Transverse colon (tissue), 4 donors: ENCODE results near the gene PELI2. TPM values are rescaled to one million over a fixed set of nuclear protein-coding genes. Genes with fewer than 3 reads are reported as not detected.
"Not testable (repeated sequence)": the region's sequence is repeated elsewhere in the genome, so short reads cannot be mapped to it uniquely, and the experiment has no call there.

Source experiments
- DNase-seq: peaks from one replicate; pipeline ENCODE4 v3.0.0-alpha.2; 2019
- H3K27ac ChIP-seq, 4 donors: fragments of 200-600 bp; sonication (generic); 2 replicates each; pipeline ENCODE4 v1.5.1; 2016 to 2018; ENCODE audit warnings: inconsistent platforms in 4 of 4
- H3K27me3 ChIP-seq: fragments of 200-600 bp; sonication (generic); 2 replicates; pipeline ENCODE4 v1.5.1; 2017; ENCODE audit warnings: inconsistent platforms
- H3K36me3 ChIP-seq, 4 donors: fragments of 200-600 bp; sonication (generic); 2 replicates each; pipeline ENCODE4 v1.5.1; 2017 to 2019; ENCODE audit warnings: inconsistent platforms in 4 of 4
- H3K4me1 ChIP-seq, 4 donors: fragments of 200-600 bp; sonication (generic); 2 replicates each; pipeline ENCODE4 v1.5.1; 2017 to 2020; ENCODE audit warnings: inconsistent platforms in 4 of 4
- H3K4me3 ChIP-seq, 4 donors: fragments of 200-600 bp; sonication (generic); 1 replicate in 1 of 4; 2 replicates in 3 of 4; pipeline versions ENCODE4 v1.5.1 to v1.6.1; 2017 to 2019; ENCODE audit warnings: inconsistent platforms in 4 of 4
- H3K9me3 ChIP-seq, 2 donors: fragments of 200-600 bp; sonication (generic); 2 replicates each; pipeline ENCODE4 v1.5.1; 2017 to 2019; ENCODE audit warnings: inconsistent platforms in 2 of 2
- CTCF ChIP-seq, 5 experiments: fragments of 200-600 bp in 3 of 5; fragments of 450-650 bp in 2 of 5; sonication (generic) in 3 of 5; IDR thresholded peaks; 1 replicate in 2 of 5; 2 replicates in 3 of 5; pipeline ENCODE4 v1.5.1; 2016 to 2017; ENCODE audit warnings: antibody characterized with exemption in 5 of 5, inconsistent platforms in 3 of 5, mild to moderate bottlenecking in 2 of 5, moderate library complexity in 1 of 5
- EP300 ChIP-seq: sonication (generic); formaldehyde crosslinking; IDR thresholded peaks from one replicate; pipeline ENCODE4 v1.6.1; 2017; ENCODE audit warnings: antibody characterized with exemption, low read depth
- POLR2A ChIP-seq: fragments of 450-650 bp; IDR thresholded peaks from one replicate; pipeline ENCODE4 v1.6.1; 2016; ENCODE audit warnings: antibody characterized with exemption, mild to moderate bottlenecking, moderate library complexity
- POLR2AphosphoS5 ChIP-seq, 3 donors: sonication (generic); formaldehyde crosslinking; IDR thresholded peaks; one replicate each; pipeline ENCODE4 v1.6.1; 2016; ENCODE audit warnings: antibody characterized with exemption in 3 of 3
- WGBS, 2 donors: methylation state at CpG; one replicate each; pipeline ENCODE4 v1.1.5; 2018; ENCODE audit warnings: low coverage in 1 of 2; 5-methylcytosine and 5-hydroxymethylcytosine counted together
- in situ Hi-C, 4 donors: fragments of 200-750 bp; cut with MboI; loops; one replicate each; pipeline versions ENCODE4 v1.15.0 to v1.15.1; 2017; ENCODE audit warnings: low sequenced_read_pairs in 3 of 4, low pct_ligation_motif_present in 1 of 4, low pct_unique_long_range_greater_than_20kb in 1 of 4
- intact Hi-C: fragments of 100-400 bp; cut with DNase I; formaldehyde crosslinking; loops from one replicate; pipeline ENCODE4 v1.15.1; 2023; ENCODE audit warnings: low total_unique reads
- total RNA-seq, 4 donors: library from RNA; depleted of rRNA; stranded (reverse); fragments of >200 nt; gene quantifications; one replicate each; pipeline ENCODE4 v1.1.0, GENCODE V29; 2016

The PELI2 gene
- total RNA-seq, 4 donors from 2014 or later: 4.8 to 29.9 (median 14.7) TPM

- intact Hi-C loops: no loop called here
- no peak for DNase-seq
- in situ Hi-C loops: no loop called here
- Histone ChIP-seq H3K36me3 (no peaks in the 10 kb centered on the region), H3K9me3 (peaks cover 5 to 16% of the 10 kb centered on the region in 2 donors), H3K27ac (no peak overlapping the region), H3K4me3 (no peak overlapping the region), H3K27me3 (no peaks in the 10 kb centered on the region), H3K4me1 (no peaks in the 10 kb centered on the region)
- TF ChIP-seq POLR2AphosphoS5 (IDR thresholded peaks at IDR 0.05): no peak
- no peak for TF ChIP-seq CTCF (IDR thresholded peaks at IDR 0.05)
- 0 to 38% methylated on average over 2 of the region's 2 CpGs for WGBS, 2 donors
Measured at GRCh38 chr14:56160088-56160487, 41.9 kb downstream of the PELI2 start.

DNA sequence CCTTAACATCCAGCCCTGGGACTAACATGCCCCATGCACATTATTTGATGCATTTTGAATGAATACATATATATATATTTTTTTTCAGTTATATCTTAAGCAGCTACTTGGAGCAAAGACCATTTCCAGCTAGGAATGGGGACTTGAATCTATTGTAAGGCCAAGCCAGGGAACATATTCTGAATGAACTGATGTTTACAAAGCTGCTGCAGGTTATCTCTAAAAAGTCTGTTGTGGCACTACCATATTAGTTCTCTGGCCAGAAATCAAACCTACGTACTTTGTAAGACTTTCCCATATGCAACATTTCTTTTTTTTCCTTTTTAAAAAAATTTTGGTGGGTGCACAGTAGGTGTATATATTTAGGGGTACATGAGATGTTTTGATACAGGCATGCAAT is 43.4 kb downstream of the PELI2 start:
- no peaks in the 10 kb centered on the region for H3K4me1 ChIP-seq
- H3K27ac ChIP-seq: no peak overlapping the region
- 83 to 95% methylated on average over 1 of the region's 1 CpG for WGBS, 2 donors
- peaks cover 12 to 16% of the 10 kb centered on the region in 2 donors for H3K9me3 ChIP-seq
- no peak overlapping the region for H3K4me3 ChIP-seq
- no peaks in the 10 kb centered on the region for H3K36me3 ChIP-seq
- DNase-seq: no peak
- intact Hi-C loops: no loop called here
- no peaks in the 10 kb centered on the region for H3K27me3 ChIP-seq
- in situ Hi-C loops: no loop called here
- TF ChIP-seq POLR2AphosphoS5 (IDR thresholded peaks at IDR 0.05): no peak
- no peak for TF ChIP-seq POLR2A
- no peak for TF ChIP-seq EP300
- TF ChIP-seq CTCF (IDR thresholded peaks at IDR 0.05): no peak

GRCh38 chr14:56162476-56162875 is 44.3 kb downstream of the PELI2 start:
- no peak for DNase-seq
- Histone ChIP-seq H3K27ac (no peak overlapping the region), H3K4me3 (no peak overlapping the region), H3K36me3 (no peaks in the 10 kb centered on the region), H3K4me1 (no peaks in the 10 kb centered on the region), H3K27me3 (no peaks in the 10 kb centered on the region), H3K9me3 (peaks cover 12 to 16% of the 10 kb centered on the region in 2 donors)
- TF ChIP-seq POLR2AphosphoS5 (IDR thresholded peaks at IDR 0.05) (no peak), CTCF (IDR thresholded peaks at IDR 0.05) (no peak), POLR2A (no peak), EP300 (no peak)
- WGBS, 2 donors: 53 to 69% methylated on average over 2 of the region's 2 CpGs
- intact Hi-C loops (no loop called here), in situ Hi-C loops (no loop called here)

DNA sequence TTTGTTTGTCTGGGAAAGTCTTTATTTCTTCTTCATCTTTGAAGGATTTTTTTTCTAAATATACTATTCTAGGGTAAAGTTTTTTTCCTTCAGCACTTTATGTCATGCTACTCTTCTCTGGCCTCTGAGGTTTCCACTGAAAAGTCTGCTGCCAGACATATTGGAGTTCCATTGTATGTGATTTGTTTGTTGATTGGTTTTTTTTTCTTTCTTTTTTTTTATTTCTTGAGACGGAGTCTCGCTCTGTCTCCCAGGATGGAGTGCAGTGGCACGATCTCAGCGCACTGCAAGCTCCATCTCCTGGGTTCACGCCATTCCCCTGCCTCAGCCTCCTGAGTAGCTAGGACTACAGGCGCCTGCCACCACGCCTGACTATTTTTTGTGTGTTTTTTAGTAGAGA is 48.4 kb downstream of the PELI2 start:
- in situ Hi-C loops, H3K27ac ChIP-seq, H3K27me3 ChIP-seq, H3K4me1 ChIP-seq, H3K4me3 ChIP-seq, DNase-seq, H3K36me3 ChIP-seq, intact Hi-C loops: not testable (repeated sequence)
- H3K9me3 ChIP-seq: peaks cover 12 to 16% of the 10 kb centered on the region in 2 donors
- WGBS, 2 donors: 95% methylated on average over 7 of the region's 7 CpGs; no CpG with 5 or more reads in 1 of the 2 donors

GRCh38 chr14:56168007-56168616 is 49.9 kb downstream of the PELI2 start:
- 77 to 100% methylated on average over 1 to 3 of the region's 3 CpGs for WGBS, 2 donors
- intact Hi-C loops: no loop called here

More at GRCh38 chr14:56168007-56168616, 49.9 kb downstream of the PELI2 start:
- no peaks in the 10 kb centered on the region for H3K36me3 ChIP-seq
- TF ChIP-seq CTCF (IDR thresholded peaks at IDR 0.05) (no peak), POLR2A (no peak), EP300 (no peak), POLR2AphosphoS5 (IDR thresholded peaks at IDR 0.05) (no peak)
- in situ Hi-C loops: no loop called here
- H3K27me3 ChIP-seq: no peaks in the 10 kb centered on the region
- H3K4me1 ChIP-seq: peaks cover 0 to 9% (median 2%) of the 10 kb centered on the region in 4 donors
- H3K9me3 ChIP-seq: peaks cover 12 to 13% of the 10 kb centered on the region in 2 donors
- H3K27ac ChIP-seq: no peak overlapping the region
- H3K4me3 ChIP-seq: no peak overlapping the region
- DNase-seq: no peak
